ENCODE measurements around the gene ATP13A3.

- TF ChIP-seq, protein P1, sequence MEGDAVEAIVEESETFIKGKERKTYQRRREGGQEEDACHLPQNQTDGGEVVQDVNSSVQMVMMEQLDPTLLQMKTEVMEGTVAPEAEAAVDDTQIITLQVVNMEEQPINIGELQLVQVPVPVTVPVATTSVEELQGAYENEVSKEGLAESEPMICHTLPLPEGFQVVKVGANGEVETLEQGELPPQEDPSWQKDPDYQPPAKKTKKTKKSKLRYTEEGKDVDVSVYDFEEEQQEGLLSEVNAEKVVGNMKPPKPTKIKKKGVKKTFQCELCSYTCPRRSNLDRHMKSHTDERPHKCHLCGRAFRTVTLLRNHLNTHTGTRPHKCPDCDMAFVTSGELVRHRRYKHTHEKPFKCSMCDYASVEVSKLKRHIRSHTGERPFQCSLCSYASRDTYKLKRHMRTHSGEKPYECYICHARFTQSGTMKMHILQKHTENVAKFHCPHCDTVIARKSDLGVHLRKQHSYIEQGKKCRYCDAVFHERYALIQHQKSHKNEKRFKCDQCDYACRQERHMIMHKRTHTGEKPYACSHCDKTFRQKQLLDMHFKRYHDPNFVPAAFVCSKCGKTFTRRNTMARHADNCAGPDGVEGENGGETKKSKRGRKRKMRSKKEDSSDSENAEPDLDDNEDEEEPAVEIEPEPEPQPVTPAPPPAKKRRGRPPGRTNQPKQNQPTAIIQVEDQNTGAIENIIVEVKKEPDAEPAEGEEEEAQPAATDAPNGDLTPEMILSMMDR (IDR thresholded peaks at IDR 0.05) = no peak
- TF ChIP-seq POLR2A (IDR thresholded peaks at IDR 0.05) (no peak), EP300 (IDR thresholded peaks at IDR 0.05) (no peak)
These were observed 99.5 kb downstream of the ATP13A3 start for GRCh38 chr3:194387276-194387675.
